Subcutaneous adipose tissue (tissue), 4 donors: Measurements from ENCODE around the gene MRPL14. TPM values are rescaled to one million over a fixed set of nuclear protein-coding genes. Genes with fewer than 3 reads are reported as not detected.

Experiments used
- CTCF ChIP-seq: fragments of 450-650 bp; IDR thresholded peaks from one replicate; pipeline ENCODE4 v1.5.1; 2016; ENCODE audit warnings: low read depth, mild to moderate bottlenecking, control low read depth, antibody characterized with exemption, moderate library complexity
- total RNA-seq, 4 donors: library from RNA; depleted of rRNA; stranded (reverse); fragments of >200 nt; gene quantifications; one replicate each; pipeline ENCODE4 v1.1.0, GENCODE V29; 2016

MRPL14 gene
- total RNA-seq, 4 donors from 2014 or later = 26.2 to 30.8 (median 27.6) TPM

GRCh38 chr6:44156494-44157151 lies 29.4 kb upstream of the MRPL14 start:
- TF ChIP-seq CTCF = no peak

GRCh38 chr6:44154067-44154466 lies 26.8 kb upstream of the MRPL14 start:
- TF ChIP-seq CTCF = no peak

- no peak for TF ChIP-seq CTCF
Measured at GRCh38 chr6:44152533-44152932, 25.3 kb upstream of the MRPL14 start.

GRCh38 chr6:44152109-44152461 lies 24.8 kb upstream of the MRPL14 start:
- TF ChIP-seq CTCF = no peak

- TF ChIP-seq CTCF = no peak
Measured at GRCh38 chr6:44151348-44152108, 24.3 kb upstream of the MRPL14 start.

GRCh38 chr6:44150317-44150917 lies 23.2 kb upstream of the MRPL14 start:
- TF ChIP-seq CTCF = no peak

GRCh38 chr6:44149369-44150012 lies 22.2 kb upstream of the MRPL14 start:
- TF ChIP-seq CTCF = no peak
